B cell (primary cell): Measurements from ENCODE around the gene MMP24. TPM values are rescaled to one million over a fixed set of nuclear protein-coding genes. Genes with fewer than 3 reads are reported as not detected.
A peak's percentile ranks its signal among the peaks of the same experiment; 100 is the strongest.

Source experiments
- ATAC-seq: fragments of 200-7000 bp; cut with Tn5 transposase; one replicate; pipeline ENCODE4 v1.10.0; 2021; ENCODE audit warnings: low read depth, mild to moderate bottlenecking, moderate number of reproducible peaks, moderate library complexity
- CTCF ChIA-PET: fragments of 350-600 bp; sonication (Branson Sonifier 250); formaldehyde crosslinking; loops from one replicate; lab custom pipeline; 2021; ENCODE audit warnings: antibody characterized with exemption, inconsistent platforms; lab: Charles Lee
- POLR2A ChIA-PET: fragments of 350-600 bp; sonication (Branson Sonifier 250); formaldehyde crosslinking; loops from one replicate; lab custom pipeline; 2021; ENCODE audit warnings: antibody characterized with exemption; lab: Charles Lee
- DNase-seq: peaks from one replicate; pipeline ENCODE4 v3.0.0; 2013
- H2AFZ ChIP-seq: 2 replicates; pipeline ENCODE4 v1.6.1; 2012; ENCODE audit warnings: mild to moderate bottlenecking, low read depth, low read length; ENCODE audit not compliant: insufficient read depth, poor library complexity, severe bottlenecking
- H3K27ac ChIP-seq, 2 donors: 1 replicate in 1 of 2; 2 replicates in 1 of 2; pipeline ENCODE4 v1.5.1; 2012 to 2013; ENCODE audit warnings: low read length in 2 of 2, mild to moderate bottlenecking in 2 of 2, moderate library complexity in 1 of 2
- H3K27me3 ChIP-seq, 4 experiments: fragments of 200-600 bp in 1 of 4; sonication (generic) in 1 of 4; replicated peaks in 1 of 4; 1 replicate in 2 of 4; 2 replicates in 2 of 4; pipeline versions ENCODE4 v1.6.1 to v1.7.0; 2013 to 2016; ENCODE audit warnings: low read length in 3 of 4, mild to moderate bottlenecking in 2 of 4, mixed read lengths in 1 of 4, moderate library complexity in 1 of 4; ENCODE audit not compliant: insufficient read depth in 4 of 4, control insufficient read depth in 3 of 4; ENCODE audit errors: control extremely low read depth in 1 of 4
- H3K36me3 ChIP-seq, 2 experiments: replicated peaks in 1 of 2; 1 replicate in 1 of 2; 2 replicates in 1 of 2; pipeline versions ENCODE4 v1.6.1 to v1.7.1; 2013; ENCODE audit warnings: low read length in 1 of 2; ENCODE audit not compliant: insufficient read depth in 2 of 2, control insufficient read depth in 1 of 2; ENCODE audit errors: control extremely low read depth in 1 of 2, extremely low read depth in 1 of 2
- H3K4me1 ChIP-seq, 2 donors: fragments of 200-600 bp in 1 of 2; sonication (generic) in 1 of 2; 1 replicate in 1 of 2; 2 replicates in 1 of 2; pipeline versions ENCODE4 v1.5.1 to v1.6.1; 2013 to 2017; ENCODE audit warnings: low read length in 2 of 2; ENCODE audit not compliant: control insufficient read depth in 2 of 2, insufficient read depth in 2 of 2
- H3K4me2 ChIP-seq: replicated peaks from 2 replicates; pipeline ENCODE3; 2012; ENCODE audit warnings: mild to moderate bottlenecking, low read depth, low read length; ENCODE audit not compliant: poor library complexity, severe bottlenecking
- H3K4me3 ChIP-seq, 5 experiments: fragments of 200-600 bp in 1 of 5; sonication (generic) in 1 of 5; 1 replicate in 3 of 5; 2 replicates in 2 of 5; pipeline versions ENCODE4 v1.5.1 to v1.7.0; 2011 to 2016; ENCODE audit warnings: low read length in 4 of 5, mild to moderate bottlenecking in 4 of 5, low read depth in 2 of 5, control low read depth in 1 of 5, moderate library complexity in 1 of 5; ENCODE audit not compliant: insufficient read depth in 1 of 5; ENCODE audit errors: control extremely low read depth in 1 of 5, extremely low read depth in 1 of 5
- H3K79me2 ChIP-seq: fragments of 200-600 bp; sonication (generic); one replicate; pipeline ENCODE4 v1.6.0; 2016; ENCODE audit warnings: low read length; ENCODE audit not compliant: control insufficient read depth, insufficient read depth
- H3K9ac ChIP-seq: fragments of 200-600 bp; sonication (generic); 2 replicates; pipeline ENCODE4 v1.6.1; 2017; ENCODE audit warnings: mild to moderate bottlenecking, low read length, moderate library complexity
- H3K9me3 ChIP-seq, 3 donors: one replicate each; pipeline versions ENCODE4 v1.6.1 to v1.7.1; 2013; ENCODE audit warnings: low read length in 2 of 3; ENCODE audit not compliant: control insufficient read depth in 2 of 3, insufficient read depth in 1 of 3; ENCODE audit errors: control extremely low read depth in 1 of 3
- H4K20me1 ChIP-seq: 2 replicates; pipeline ENCODE4 v1.6.0; 2012; ENCODE audit warnings: mild to moderate bottlenecking, low read length; ENCODE audit not compliant: insufficient read depth, control insufficient read depth, poor library complexity, severe bottlenecking
- H3K27ac Mint-ChIP-seq: one replicate; pipeline ENCODE4 v1.8.0; 2021; ENCODE audit warnings: mixed read lengths
- H3K27me3 Mint-ChIP-seq: one replicate; pipeline ENCODE4 v1.8.0; 2021; ENCODE audit warnings: mixed read lengths
- H3K4me1 Mint-ChIP-seq: one replicate; pipeline ENCODE4 v1.8.0; 2021; ENCODE audit warnings: mixed read lengths
- H3K4me3 Mint-ChIP-seq: one replicate; pipeline ENCODE4 v1.8.0; 2021; ENCODE audit warnings: mixed read lengths
- H3K9me3 Mint-ChIP-seq: one replicate; pipeline ENCODE4 v1.8.0; 2022; ENCODE audit warnings: mixed read lengths; ENCODE audit not compliant: insufficient read depth
- EZH2 ChIP-seq: IDR thresholded peaks from 2 replicates; pipeline ENCODE4 v1.6.1; 2012; ENCODE audit warnings: borderline replicate concordance, low read depth, mild to moderate bottlenecking, moderate library complexity, low read length; ENCODE audit not compliant: insufficient read depth, poor library complexity, severe bottlenecking
- WGBS: methylation state at CpG from one replicate; pipeline ENCODE4 v1.1.5; 2013; ENCODE audit warnings: missing lambda C conversion rate; ENCODE audit not compliant: insufficient coverage; 5-methylcytosine and 5-hydroxymethylcytosine counted together
- intact Hi-C: fragments of 100-400 bp; cut with micrococcal nuclease; formaldehyde crosslinking; loops from one replicate; pipeline ENCODE4 v1.10.0; 2022
- polyA plus RNA-seq: library from polyadenylated mRNA; depleted of rRNA; stranded (reverse); fragments of >200 nt; gene quantifications from 2 replicates; pipeline ENCODE4 v1.2.3, GENCODE V29; 2012
- total RNA-seq, 2 donors: library from RNA; stranded (reverse); fragments of 120-200 nt in 1 of 2; gene quantifications; 1 replicate in 1 of 2; 2 replicates in 1 of 2; pipeline versions ENCODE4 v1.2.3 to v1.2.4, GENCODE V29; 2013 to 2022
- TF ChIP-seq, protein P1 (sequence below): fragments of 200-600 bp; IDR thresholded peaks from one replicate; pipeline ENCODE4 v1.8.0; 2022; ENCODE audit warnings: antibody characterized with exemption, mild to moderate bottlenecking

MMP24 gene
- total and polyA plus RNA-seq, 2 donors (not counting 1 experiment from before 2014, with no cell fraction given) = not detected

GRCh38 chr20:35283441-35284266 is 57.2 kb downstream of the MMP24 start:
- peak overlapping the region; percentile 95 for H3K4me2 ChIP-seq
- ATAC-seq = no peak
- intact Hi-C loops = loop anchor here (1.0 to 5.0 kb wide), 6 partner anchors 128 to 981 kb away; partner anchors contain the start of genes AHCY, EDEM2, ERGIC3 and SCAND1

More at GRCh38 chr20:35283441-35284266, 57.2 kb downstream of the MMP24 start:
- CTCF ChIA-PET = interaction anchor here (1.1 to 2.1 kb wide), 4 partner anchors 15 to 139 kb away, joined by 3 to 6 read pairs (median 4); no protein-coding TSS in a partner anchor
- WGBS = 9% methylated on average over 14 of the region's 24 CpGs
- no peaks in the 10 kb centered on the region for H3K27me3 ChIP-seq
- no peaks in the 10 kb centered on the region for H3K27me3 Mint-ChIP-seq
- H2AFZ ChIP-seq = peak overlapping the region; percentile 99
- TF ChIP-seq, protein P1, sequence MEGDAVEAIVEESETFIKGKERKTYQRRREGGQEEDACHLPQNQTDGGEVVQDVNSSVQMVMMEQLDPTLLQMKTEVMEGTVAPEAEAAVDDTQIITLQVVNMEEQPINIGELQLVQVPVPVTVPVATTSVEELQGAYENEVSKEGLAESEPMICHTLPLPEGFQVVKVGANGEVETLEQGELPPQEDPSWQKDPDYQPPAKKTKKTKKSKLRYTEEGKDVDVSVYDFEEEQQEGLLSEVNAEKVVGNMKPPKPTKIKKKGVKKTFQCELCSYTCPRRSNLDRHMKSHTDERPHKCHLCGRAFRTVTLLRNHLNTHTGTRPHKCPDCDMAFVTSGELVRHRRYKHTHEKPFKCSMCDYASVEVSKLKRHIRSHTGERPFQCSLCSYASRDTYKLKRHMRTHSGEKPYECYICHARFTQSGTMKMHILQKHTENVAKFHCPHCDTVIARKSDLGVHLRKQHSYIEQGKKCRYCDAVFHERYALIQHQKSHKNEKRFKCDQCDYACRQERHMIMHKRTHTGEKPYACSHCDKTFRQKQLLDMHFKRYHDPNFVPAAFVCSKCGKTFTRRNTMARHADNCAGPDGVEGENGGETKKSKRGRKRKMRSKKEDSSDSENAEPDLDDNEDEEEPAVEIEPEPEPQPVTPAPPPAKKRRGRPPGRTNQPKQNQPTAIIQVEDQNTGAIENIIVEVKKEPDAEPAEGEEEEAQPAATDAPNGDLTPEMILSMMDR = no peak
- TF ChIP-seq EZH2 = no peak
- peak overlapping the region; percentile 96 for H3K27ac Mint-ChIP-seq
- POLR2A ChIA-PET = interaction anchor here (0.6 to 1.6 kb wide), 5 partner anchors 20 to 670 kb away, joined by 3 to 9 read pairs (median 4); partner anchors contain the start of genes RBM39, SCAND1 and TRPC4AP
- H4K20me1 ChIP-seq = peaks cover 14% of the 10 kb centered on the region
- peaks cover 35% of the 10 kb centered on the region for H3K79me2 ChIP-seq
- H3K4me3 Mint-ChIP-seq = peak overlapping the region; percentile 95
- H3K9ac ChIP-seq = peak overlapping the region; percentile 96
- DNase-seq = no peak
- H3K36me3 ChIP-seq = peaks cover 3 to 27% of the 10 kb centered on the region in 2 experiments
- H3K9me3 Mint-ChIP-seq = no peaks in the 10 kb centered on the region
- H3K4me1 Mint-ChIP-seq = peaks cover 32% of the 10 kb centered on the region
- peaks cover 13 to 19% of the 10 kb centered on the region in 2 donors for H3K4me1 ChIP-seq
- H3K9me3 ChIP-seq = no peaks in the 10 kb centered on the region
- peak overlapping the region; percentile 59 to 97 (median 93) for H3K4me3 ChIP-seq
- peak overlapping the region; percentile 71 to 90 for H3K27ac ChIP-seq
